HepG2 (cell line): Measurements from ENCODE around the gene ZNF425. TPM values are rescaled to one million over a fixed set of nuclear protein-coding genes. Genes with fewer than 3 reads are reported as not detected.

Experiments used
- ATAC-seq: fragments of 200-7000 bp; cut with Tn5 transposase; 3 replicates; pipeline ENCODE4 v1.9.1; 2020; ENCODE audit warnings: mild to moderate bottlenecking, moderate library complexity
- BruUV-seq: library from RNA; stranded (reverse); fragments of 400-500 nt; replicated peaks from 2 replicates; lab custom pipeline; 2021; lab: Mats Ljungman, UMichigan
- CTCF ChIA-PET: fragments of 300-600 bp; formaldehyde crosslinking; extraction: SDS; loops from one replicate; lab custom pipeline; 2021; ENCODE audit warnings: low total read pairs, inconsistent platforms, low intra/inter-chr PET ratio; lab: Yijun Ruan, JAX
- POLR2A ChIA-PET: fragments of 350-600 bp; sonication (Branson Sonifier 250); formaldehyde crosslinking; loops from one replicate; lab custom pipeline; 2020; ENCODE audit warnings: antibody characterized with exemption, inconsistent platforms; lab: Yijun Ruan, JAX
- DNase-seq: peaks from one replicate; pipeline ENCODE4 v3.0.0-alpha.2; 2015; ENCODE audit warnings: low spot score
- FAIRE-seq: peaks from 3 replicates; lab custom pipeline; 2011; peaks lifted over from hg19 to GRCh38; lab: Jason Lieb, UNC
- H2AFZ ChIP-seq: one replicate; pipeline ENCODE4 v1.6.1; 2011; ENCODE audit warnings: low read length, inconsistent platforms
- H3K27ac ChIP-seq: fragments of 300-600 bp; 3 replicates; pipeline ENCODE4 v1.8.0; 2011; ENCODE audit warnings: mixed run types, mild to moderate bottlenecking, mixed read lengths, low read length, inconsistent platforms; ENCODE audit not compliant: insufficient read depth; ENCODE audit errors: extremely low read length
- H3K27me3 ChIP-seq, 2 experiments: fragments of 200-600 bp in 1 of 2; 2 replicates in 1 of 2; 3 replicates in 1 of 2; pipeline versions ENCODE4 v1.6.0 to v1.8.0; 2011; ENCODE audit warnings: low read length in 2 of 2, mild to moderate bottlenecking in 2 of 2, moderate library complexity in 2 of 2, inconsistent platforms in 1 of 2; ENCODE audit not compliant: insufficient read depth in 2 of 2, control insufficient read depth in 1 of 2
- H3K36me3 ChIP-seq, 2 experiments: fragments of 200-600 bp in 1 of 2; replicated peaks in 1 of 2; 2 replicates in 1 of 2; 3 replicates in 1 of 2; pipeline versions ENCODE4 v1.5.1 to v1.8.0; 2011; ENCODE audit warnings: low read length in 2 of 2, inconsistent platforms in 1 of 2; ENCODE audit not compliant: insufficient read depth in 2 of 2, control insufficient read depth in 1 of 2
- H3K4me1 ChIP-seq: 2 replicates; pipeline ENCODE4 v1.5.1; 2012; ENCODE audit warnings: low read length, inconsistent platforms; ENCODE audit not compliant: insufficient read depth
- H3K4me2 ChIP-seq: 2 replicates; pipeline ENCODE4 v1.6.0; 2011; ENCODE audit warnings: low read depth, low read length, inconsistent platforms
- H3K4me3 ChIP-seq, 3 experiments: fragments of 200-600 bp in 1 of 3; sonication (generic), shearing (Covaris generic) in 1 of 3; replicated peaks in 1 of 3; 2 replicates each; pipeline ENCODE4 v1.5.1; 2011 to 2016; ENCODE audit warnings: low read length in 3 of 3, inconsistent platforms in 2 of 3, low read depth in 2 of 3, mild to moderate bottlenecking in 2 of 3, control low read depth in 1 of 3, mixed read lengths in 1 of 3; ENCODE audit not compliant: insufficient read depth in 1 of 3
- H3K79me2 ChIP-seq: one replicate; pipeline ENCODE4 v1.6.1; 2011; ENCODE audit warnings: low read length, inconsistent platforms; ENCODE audit not compliant: insufficient read depth
- H3K9ac ChIP-seq: 2 replicates; pipeline ENCODE4 v1.6.0; 2011; ENCODE audit warnings: mild to moderate bottlenecking, low read depth, low read length, inconsistent platforms; ENCODE audit not compliant: insufficient read depth
- H3K9me3 ChIP-seq: 2 replicates; pipeline ENCODE4 v1.5.1; 2012; ENCODE audit warnings: mild to moderate bottlenecking, low read length
- H4K20me1 ChIP-seq: 2 replicates; pipeline ENCODE4 v1.6.0; 2011; ENCODE audit warnings: inconsistent platforms, mild to moderate bottlenecking, low read length, moderate library complexity; ENCODE audit not compliant: insufficient read depth
- CHCHD3 ChIP-seq: sonication (generic); formaldehyde crosslinking; IDR thresholded peaks from 2 replicates; pipeline ENCODE4 v1.8.0; 2022; ENCODE audit warnings: mild to moderate bottlenecking, missing genetic modification reagents, moderate library complexity
- MZF1 ChIP-seq: sonication (generic); formaldehyde crosslinking; IDR thresholded peaks from 2 replicates; pipeline ENCODE4 v1.8.1; 2023; ENCODE audit warnings: mild to moderate bottlenecking, missing genetic modification reagents, borderline replicate concordance
- NCOA2 ChIP-seq: sonication (generic); formaldehyde crosslinking; IDR thresholded peaks from 2 replicates; pipeline ENCODE4 v1.8.0; 2022; ENCODE audit warnings: inconsistent platforms
- TBX3 ChIP-seq: fragments of 450-650 bp; IDR thresholded peaks from 2 replicates; pipeline ENCODE4 v1.6.1; 2017; ENCODE audit warnings: antibody characterized with exemption, mild to moderate bottlenecking, inconsistent platforms, borderline replicate concordance
- U2AF1 ChIP-seq: fragments of 200-400 bp; formaldehyde crosslinking; optimal IDR thresholded peaks from 2 replicates; pipeline ENCODE3; 2017; ENCODE audit warnings: mild to moderate bottlenecking, low read depth, low read length
- ZKSCAN1 ChIP-seq: fragments of 150-350 bp; IDR thresholded peaks from 2 replicates; pipeline ENCODE4 v1.6.1; 2014; ENCODE audit warnings: low read length
- ZNF496 ChIP-seq: sonication (generic); formaldehyde crosslinking; IDR thresholded peaks from 2 replicates; pipeline ENCODE4 v1.8.1; 2023; ENCODE audit warnings: mild to moderate bottlenecking, moderate library complexity, missing genetic modification reagents; ENCODE audit not compliant: insufficient replicate concordance
- ZNF614 ChIP-seq: IDR thresholded peaks from 2 replicates; pipeline ENCODE4 v1.6.1; 2018; ENCODE audit warnings: missing biosample characterization, missing genetic modification reagents, inconsistent platforms, borderline replicate concordance
- ZNF660 ChIP-seq: sonication (generic); formaldehyde crosslinking; IDR thresholded peaks from 2 replicates; pipeline ENCODE4 v1.5.1; 2020; ENCODE audit warnings: mild to moderate bottlenecking, low read depth, missing genetic modification reagents, borderline replicate concordance
- ZNF777 ChIP-seq: sonication (generic); formaldehyde crosslinking; IDR thresholded peaks from 2 replicates; pipeline ENCODE4 v1.4.0; 2020; ENCODE audit warnings: missing genetic modification reagents
- ZNF782 ChIP-seq: sonication (generic); formaldehyde crosslinking; IDR thresholded peaks from 2 replicates; pipeline ENCODE4 v1.4.0; 2020; ENCODE audit warnings: missing genetic modification reagents, mild to moderate bottlenecking, borderline replicate concordance
- WGBS: methylation state at CpG from one replicate; pipeline ENCODE4 v1.1.6; 2017; ENCODE audit warnings: low lambda C conversion rate; 5-methylcytosine and 5-hydroxymethylcytosine counted together
- in situ Hi-C: cut with HindIII; loops from 2 replicates; pipeline ENCODE4 v1.10.0; 2017; ENCODE audit warnings: low pct_unique_long_range_greater_than_20kb; ENCODE audit not compliant: extremely low pct_ligation_motif_present
- intact Hi-C: fragments of 100-400 bp; cut with micrococcal nuclease; formaldehyde crosslinking; loops from one replicate; pipeline ENCODE4 v1.10.0; 2022; ENCODE audit not compliant: unreplicated experiment
- polyA plus RNA-seq, 8 experiments: library from polyadenylated mRNA; depleted of rRNA in 3 of 8; stranded (reverse) in 7 of 8; unstranded in 1 of 8; fragments of >200 nt; fragmentation: Illumina TruSeq in 4 of 8; extraction: Trizol in 4 of 8; gene quantifications; 2 replicates each; pipeline versions ENCODE4 v1.2.1 to v1.2.3, GENCODE V29; 2011 to 2016; ENCODE audit warnings: low read depth in 4 of 8, missing spikeins in 1 of 8, mixed read lengths in 1 of 8; ENCODE audit not compliant: insufficient read depth in 1 of 8
- total RNA-seq, 5 experiments: library from RNA; depleted of rRNA; stranded (reverse); fragments of >200 nt; fragmentation: Illumina TruSeq; extraction: Trizol; gene quantifications; 2 replicates each; pipeline ENCODE4 v1.2.3, GENCODE V29; 2016; ENCODE audit warnings: low read depth in 1 of 5
- TF ChIP-seq, protein P1 (sequence below): sonication (generic); formaldehyde crosslinking; IDR thresholded peaks from 2 replicates; pipeline ENCODE4 v1.4.0; 2020; ENCODE audit warnings: low read depth, mild to moderate bottlenecking, missing genetic modification reagents
- TF ChIP-seq, protein P2 (sequence below): sonication (generic); formaldehyde crosslinking; IDR thresholded peaks from 2 replicates; pipeline ENCODE4 v1.4.0; 2020; ENCODE audit warnings: mild to moderate bottlenecking, low read depth, missing genetic modification reagents
- TF ChIP-seq, protein P3 (sequence below): sonication (generic); formaldehyde crosslinking; IDR thresholded peaks from 2 replicates; pipeline ENCODE4 v1.4.0; 2020; ENCODE audit warnings: missing genetic modification reagents
- TF ChIP-seq, protein P4 (sequence below): sonication (generic); formaldehyde crosslinking; IDR thresholded peaks from 2 replicates; pipeline ENCODE4 v1.4.0; 2020; ENCODE audit warnings: missing genetic modification reagents
- TF ChIP-seq, protein P5 (sequence below): sonication (generic); formaldehyde crosslinking; IDR thresholded peaks from 2 replicates; pipeline ENCODE4 v1.5.0; 2020; ENCODE audit warnings: mild to moderate bottlenecking, missing genetic modification reagents, moderate library complexity

The ZNF425 gene
- total and polyA plus RNA-seq, 2 of the 13 experiments (the other 11 are each of a cell fraction or from before 2014, with no cell fraction given) = 0.51 to 1.1 TPM

DNA sequence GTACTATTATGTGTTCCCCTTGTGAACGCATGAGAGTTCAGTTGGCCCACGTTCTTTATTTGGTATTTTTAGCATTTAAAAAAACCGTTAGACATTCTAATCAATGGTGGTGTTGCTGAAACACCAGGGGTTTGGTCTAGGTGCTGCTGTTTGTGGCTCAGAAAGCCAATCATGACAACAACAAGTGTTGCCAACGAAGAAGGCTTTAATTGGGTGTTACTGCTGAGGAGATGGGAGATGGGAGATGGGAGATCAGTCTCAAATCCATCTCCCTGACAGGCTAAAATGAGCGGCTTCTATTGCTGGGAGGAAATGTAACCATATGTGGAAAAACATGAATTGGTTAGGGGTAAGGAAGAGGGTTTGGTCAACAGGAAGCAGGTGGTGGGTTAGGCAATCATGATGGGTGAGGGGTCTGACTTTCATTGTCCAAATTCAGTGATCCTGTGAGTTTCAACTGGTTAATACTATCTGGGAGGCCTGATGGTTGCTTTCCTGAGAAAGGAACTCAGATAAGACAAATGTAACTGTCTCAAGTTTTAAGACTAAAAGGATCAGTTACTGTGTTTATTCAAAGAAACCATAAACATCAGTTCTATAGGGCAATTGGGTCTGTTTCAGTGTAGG, 4.6 kb upstream of the ZNF425 start:
- BruUV-seq = TSS peak; percentile 10
- DNase-seq (no peak), FAIRE-seq (no peak), ATAC-seq (no peak)
- no peak overlapping the region for H3K4me2 ChIP-seq
- H3K79me2 ChIP-seq = peaks cover 13% of the 10 kb centered on the region
- H4K20me1 ChIP-seq = no peaks in the 10 kb centered on the region
- peaks cover 10% of the 10 kb centered on the region for H3K4me1 ChIP-seq
- ChIA-PET CTCF (no interaction called here), POLR2A (no interaction called here)
- no peak overlapping the region for H3K27ac ChIP-seq
- in situ Hi-C loops (no loop called here), intact Hi-C loops (no loop called here)
- H3K36me3 ChIP-seq = peaks cover 0 to 19% of the 10 kb centered on the region in 2 experiments; a peak in 2 of 5 replicates
- no peaks in the 10 kb centered on the region; a peak in 2 of 5 replicates for H3K27me3 ChIP-seq
- H2AFZ ChIP-seq = no peak overlapping the region
- H3K9ac ChIP-seq = no peak overlapping the region
- peaks cover 13% of the 10 kb centered on the region for H3K9me3 ChIP-seq
- 100% methylated on average over 5 of the region's 5 CpGs for WGBS
- H3K4me3 ChIP-seq = no peak overlapping the region
- TF ChIP-seq ZNF782 (CRISPR knock-in tag) (no peak), CHCHD3 (CRISPR knock-in tag) (no peak), ZNF496 (CRISPR knock-in tag) (no peak), ZKSCAN1 (no peak), TBX3 (no peak), U2AF1 (no peak), NCOA2 (CRISPR knock-in tag) (no peak), MZF1 (CRISPR knock-in tag) (no peak), ZNF614 (no peak), ZNF777 (no peak), ZNF660 (CRISPR knock-in tag) (no peak)
- TF ChIP-seq, protein P1, sequence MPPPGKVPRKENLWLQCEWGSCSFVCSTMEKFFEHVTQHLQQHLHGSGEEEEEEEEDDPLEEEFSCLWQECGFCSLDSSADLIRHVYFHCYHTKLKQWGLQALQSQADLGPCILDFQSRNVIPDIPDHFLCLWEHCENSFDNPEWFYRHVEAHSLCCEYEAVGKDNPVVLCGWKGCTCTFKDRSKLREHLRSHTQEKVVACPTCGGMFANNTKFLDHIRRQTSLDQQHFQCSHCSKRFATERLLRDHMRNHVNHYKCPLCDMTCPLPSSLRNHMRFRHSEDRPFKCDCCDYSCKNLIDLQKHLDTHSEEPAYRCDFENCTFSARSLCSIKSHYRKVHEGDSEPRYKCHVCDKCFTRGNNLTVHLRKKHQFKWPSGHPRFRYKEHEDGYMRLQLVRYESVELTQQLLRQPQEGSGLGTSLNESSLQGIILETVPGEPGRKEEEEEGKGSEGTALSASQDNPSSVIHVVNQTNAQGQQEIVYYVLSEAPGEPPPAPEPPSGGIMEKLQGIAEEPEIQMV (CRISPR knock-in tag) = no peak
- TF ChIP-seq, protein P2, sequence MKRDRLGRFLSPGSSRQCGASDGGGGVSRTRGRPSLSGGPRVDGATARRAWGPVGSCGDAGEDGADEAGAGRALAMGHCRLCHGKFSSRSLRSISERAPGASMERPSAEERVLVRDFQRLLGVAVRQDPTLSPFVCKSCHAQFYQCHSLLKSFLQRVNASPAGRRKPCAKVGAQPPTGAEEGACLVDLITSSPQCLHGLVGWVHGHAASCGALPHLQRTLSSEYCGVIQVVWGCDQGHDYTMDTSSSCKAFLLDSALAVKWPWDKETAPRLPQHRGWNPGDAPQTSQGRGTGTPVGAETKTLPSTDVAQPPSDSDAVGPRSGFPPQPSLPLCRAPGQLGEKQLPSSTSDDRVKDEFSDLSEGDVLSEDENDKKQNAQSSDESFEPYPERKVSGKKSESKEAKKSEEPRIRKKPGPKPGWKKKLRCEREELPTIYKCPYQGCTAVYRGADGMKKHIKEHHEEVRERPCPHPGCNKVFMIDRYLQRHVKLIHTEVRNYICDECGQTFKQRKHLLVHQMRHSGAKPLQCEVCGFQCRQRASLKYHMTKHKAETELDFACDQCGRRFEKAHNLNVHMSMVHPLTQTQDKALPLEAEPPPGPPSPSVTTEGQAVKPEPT = no peak
- TF ChIP-seq, protein P3, sequence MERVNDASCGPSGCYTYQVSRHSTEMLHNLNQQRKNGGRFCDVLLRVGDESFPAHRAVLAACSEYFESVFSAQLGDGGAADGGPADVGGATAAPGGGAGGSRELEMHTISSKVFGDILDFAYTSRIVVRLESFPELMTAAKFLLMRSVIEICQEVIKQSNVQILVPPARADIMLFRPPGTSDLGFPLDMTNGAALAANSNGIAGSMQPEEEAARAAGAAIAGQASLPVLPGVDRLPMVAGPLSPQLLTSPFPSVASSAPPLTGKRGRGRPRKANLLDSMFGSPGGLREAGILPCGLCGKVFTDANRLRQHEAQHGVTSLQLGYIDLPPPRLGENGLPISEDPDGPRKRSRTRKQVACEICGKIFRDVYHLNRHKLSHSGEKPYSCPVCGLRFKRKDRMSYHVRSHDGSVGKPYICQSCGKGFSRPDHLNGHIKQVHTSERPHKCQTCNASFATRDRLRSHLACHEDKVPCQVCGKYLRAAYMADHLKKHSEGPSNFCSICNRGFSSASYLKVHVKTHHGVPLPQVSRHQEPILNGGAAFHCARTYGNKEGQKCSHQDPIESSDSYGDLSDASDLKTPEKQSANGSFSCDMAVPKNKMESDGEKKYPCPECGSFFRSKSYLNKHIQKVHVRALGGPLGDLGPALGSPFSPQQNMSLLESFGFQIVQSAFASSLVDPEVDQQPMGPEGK = no peak
- TF ChIP-seq, protein P4, sequence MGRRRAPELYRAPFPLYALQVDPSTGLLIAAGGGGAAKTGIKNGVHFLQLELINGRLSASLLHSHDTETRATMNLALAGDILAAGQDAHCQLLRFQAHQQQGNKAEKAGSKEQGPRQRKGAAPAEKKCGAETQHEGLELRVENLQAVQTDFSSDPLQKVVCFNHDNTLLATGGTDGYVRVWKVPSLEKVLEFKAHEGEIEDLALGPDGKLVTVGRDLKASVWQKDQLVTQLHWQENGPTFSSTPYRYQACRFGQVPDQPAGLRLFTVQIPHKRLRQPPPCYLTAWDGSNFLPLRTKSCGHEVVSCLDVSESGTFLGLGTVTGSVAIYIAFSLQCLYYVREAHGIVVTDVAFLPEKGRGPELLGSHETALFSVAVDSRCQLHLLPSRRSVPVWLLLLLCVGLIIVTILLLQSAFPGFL (CRISPR knock-in tag) = no peak
- TF ChIP-seq, protein P5, sequence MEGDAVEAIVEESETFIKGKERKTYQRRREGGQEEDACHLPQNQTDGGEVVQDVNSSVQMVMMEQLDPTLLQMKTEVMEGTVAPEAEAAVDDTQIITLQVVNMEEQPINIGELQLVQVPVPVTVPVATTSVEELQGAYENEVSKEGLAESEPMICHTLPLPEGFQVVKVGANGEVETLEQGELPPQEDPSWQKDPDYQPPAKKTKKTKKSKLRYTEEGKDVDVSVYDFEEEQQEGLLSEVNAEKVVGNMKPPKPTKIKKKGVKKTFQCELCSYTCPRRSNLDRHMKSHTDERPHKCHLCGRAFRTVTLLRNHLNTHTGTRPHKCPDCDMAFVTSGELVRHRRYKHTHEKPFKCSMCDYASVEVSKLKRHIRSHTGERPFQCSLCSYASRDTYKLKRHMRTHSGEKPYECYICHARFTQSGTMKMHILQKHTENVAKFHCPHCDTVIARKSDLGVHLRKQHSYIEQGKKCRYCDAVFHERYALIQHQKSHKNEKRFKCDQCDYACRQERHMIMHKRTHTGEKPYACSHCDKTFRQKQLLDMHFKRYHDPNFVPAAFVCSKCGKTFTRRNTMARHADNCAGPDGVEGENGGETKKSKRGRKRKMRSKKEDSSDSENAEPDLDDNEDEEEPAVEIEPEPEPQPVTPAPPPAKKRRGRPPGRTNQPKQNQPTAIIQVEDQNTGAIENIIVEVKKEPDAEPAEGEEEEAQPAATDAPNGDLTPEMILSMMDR (CRISPR knock-in tag) = no peak
